IPS DF 4.7 (cell line): ENCODE data around the gene CNRIP1.
"Not testable (repeated sequence)": the region's sequence is repeated elsewhere in the genome, so short reads cannot be mapped to it uniquely, and the experiment has no call there.

Source experiments
- DNase-seq: peaks from one replicate; pipeline ENCODE4 v3.0.0-alpha.2; 2013; ENCODE audit warnings: low spot score; ENCODE audit errors: extremely low read depth

Gene CNRIP1

DNA sequence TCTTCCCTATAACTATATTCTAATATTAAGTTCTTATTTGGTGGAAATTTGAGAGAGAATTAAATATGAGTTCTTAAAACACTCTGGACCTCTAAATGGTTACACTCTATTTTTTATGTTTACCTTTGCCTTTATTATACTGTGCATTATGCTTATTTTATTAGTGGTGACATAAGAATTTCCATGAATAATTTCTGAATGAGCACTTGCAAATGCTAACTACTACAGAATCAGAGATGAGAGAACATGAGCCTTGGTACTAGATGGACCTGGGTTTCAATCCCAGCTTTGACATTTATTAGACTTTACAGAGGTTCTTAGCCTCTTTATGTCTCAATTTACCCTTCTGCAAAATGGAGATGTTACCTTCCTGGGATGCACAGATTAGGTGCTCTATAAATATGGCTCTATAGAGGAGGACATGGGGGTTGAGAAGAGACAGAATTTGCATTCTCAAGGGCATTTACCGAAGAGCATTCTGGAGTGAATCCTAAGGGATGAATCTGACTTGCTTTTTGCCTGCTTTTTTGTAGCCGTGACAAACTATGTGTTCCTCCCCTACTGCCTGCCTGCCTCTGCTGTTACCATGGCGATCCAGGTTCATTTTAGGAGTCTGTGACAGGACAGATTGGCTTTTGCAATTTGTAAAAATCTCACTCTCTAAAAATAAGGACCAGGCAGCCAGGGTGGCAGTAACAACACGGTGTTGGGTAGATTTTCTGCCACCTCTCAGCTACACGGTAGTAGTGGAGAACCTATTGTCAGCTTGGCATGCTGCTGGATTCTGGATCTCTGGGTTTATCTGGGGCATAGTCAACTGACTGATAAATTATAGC is 20.7 kb upstream of the CNRIP1 start:
- DNase-seq: no peak

DNA sequence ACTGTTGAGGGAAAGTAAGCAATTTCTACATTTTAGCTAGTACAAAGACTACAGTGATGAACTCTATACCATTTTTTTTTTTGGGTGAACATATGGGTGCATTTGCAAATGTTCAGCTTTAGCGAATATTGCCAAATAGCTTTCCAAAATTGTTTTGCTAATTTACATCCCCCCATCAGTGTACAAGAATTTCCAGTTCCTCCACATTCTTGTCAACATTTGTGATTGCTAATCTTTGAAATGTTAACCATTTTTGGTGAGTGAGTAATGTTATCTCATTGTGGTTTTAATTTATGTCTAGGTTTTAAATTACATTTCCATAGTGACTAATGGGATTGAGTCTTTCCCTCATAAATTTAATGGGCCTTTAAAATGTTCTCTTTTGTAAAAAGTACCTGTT is 16.4 kb upstream of the CNRIP1 start:
- no peak for DNase-seq

DNA sequence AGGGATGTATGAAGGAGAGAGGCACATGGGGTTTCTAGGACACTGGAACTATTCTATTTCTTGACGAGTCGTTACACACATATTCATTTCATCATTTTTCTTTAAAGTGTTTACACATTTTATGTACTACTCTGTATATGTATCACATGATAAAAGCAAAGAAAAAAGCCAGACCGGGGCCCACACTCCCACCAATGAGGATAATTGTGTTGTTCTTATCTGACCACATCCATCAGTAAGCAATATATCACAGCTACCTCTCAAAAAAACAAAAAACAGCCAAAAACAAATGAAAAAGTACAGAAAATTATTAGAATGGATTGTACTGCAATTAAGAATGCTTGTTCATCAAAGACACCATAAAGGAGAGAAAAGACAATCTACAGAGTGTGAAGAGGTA is 14.2 kb upstream of the CNRIP1 start:
- DNase-seq: no peak

DNA sequence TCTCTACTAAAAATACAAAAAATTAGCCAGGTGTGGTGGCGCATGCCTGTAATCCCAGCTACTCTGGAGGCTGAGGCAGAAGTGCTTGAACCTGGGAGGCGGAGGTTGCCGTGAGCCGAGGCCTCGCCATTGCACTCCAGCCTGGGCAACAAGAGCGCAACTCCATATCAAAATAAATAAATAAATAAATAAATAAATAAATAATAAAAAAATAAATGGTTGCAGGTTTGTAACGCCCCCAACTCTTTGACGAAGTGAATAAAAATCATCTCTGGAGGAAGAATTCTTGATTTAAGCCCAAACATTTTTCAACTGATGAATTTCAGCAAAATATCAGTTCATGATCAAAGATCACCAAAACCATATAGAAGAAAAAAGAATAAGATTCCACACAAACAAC is 13.3 kb upstream of the CNRIP1 start:
- DNase-seq: no peak

DNA sequence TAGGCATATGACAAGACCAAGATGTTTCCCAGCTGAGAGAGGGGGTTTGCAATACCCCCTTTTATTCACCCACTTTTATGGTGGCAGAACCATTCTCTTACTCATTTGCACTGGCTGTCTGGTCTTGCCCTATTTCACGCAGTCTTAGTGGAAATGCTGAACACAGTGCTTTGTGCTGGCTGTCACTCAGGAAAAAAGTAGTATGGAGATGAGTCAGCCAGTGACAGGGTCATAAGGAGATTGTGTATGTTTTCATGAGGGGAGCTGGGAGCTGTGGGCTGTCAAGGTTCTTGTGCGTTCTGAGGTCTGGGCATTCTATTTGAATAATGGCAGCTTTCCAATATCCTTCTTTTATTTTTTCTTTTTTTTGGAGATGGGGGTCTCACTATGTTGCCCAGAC is 10.9 kb upstream of the CNRIP1 start:
- no peak for DNase-seq

DNA sequence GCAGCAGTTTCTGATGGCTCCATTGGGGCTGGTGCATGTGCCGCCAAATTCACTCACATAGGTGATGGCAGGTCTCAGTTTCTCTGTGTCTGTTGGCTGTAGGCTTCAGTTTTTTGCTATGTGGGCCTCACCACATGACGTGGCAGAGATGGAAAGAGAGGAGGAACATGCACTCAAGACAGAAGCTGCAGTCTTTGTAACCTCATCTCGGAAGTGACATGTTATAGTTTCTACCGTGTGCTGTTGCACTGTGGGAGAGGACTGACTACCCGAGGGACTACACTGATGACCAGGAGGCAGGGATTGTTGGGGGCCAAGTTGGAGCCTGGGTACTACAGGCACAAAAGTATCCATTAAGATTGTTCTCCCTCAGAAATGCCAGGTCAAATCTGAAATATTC is 9.2 kb upstream of the CNRIP1 start:
- DNase-seq: no peak

DNA sequence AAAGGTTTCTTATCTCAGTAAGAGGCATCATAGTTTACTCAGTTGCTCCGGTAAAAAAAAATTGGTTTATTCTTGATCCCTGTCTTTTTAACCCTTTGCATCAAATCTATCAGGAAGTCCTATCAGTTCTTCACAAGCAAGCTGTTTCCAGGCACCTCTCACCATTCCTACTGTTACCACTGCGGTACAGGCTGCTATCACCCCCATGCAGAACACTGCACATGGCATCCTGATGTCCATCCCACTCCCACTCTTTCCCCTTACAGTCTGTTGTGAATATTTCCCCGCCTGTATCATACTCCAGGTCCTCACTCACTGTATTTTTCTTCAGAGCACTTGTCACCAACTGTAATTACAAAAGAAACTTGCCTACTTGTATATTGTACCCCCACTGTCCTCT is 5.3 kb upstream of the CNRIP1 start:
- no peak for DNase-seq

DNA sequence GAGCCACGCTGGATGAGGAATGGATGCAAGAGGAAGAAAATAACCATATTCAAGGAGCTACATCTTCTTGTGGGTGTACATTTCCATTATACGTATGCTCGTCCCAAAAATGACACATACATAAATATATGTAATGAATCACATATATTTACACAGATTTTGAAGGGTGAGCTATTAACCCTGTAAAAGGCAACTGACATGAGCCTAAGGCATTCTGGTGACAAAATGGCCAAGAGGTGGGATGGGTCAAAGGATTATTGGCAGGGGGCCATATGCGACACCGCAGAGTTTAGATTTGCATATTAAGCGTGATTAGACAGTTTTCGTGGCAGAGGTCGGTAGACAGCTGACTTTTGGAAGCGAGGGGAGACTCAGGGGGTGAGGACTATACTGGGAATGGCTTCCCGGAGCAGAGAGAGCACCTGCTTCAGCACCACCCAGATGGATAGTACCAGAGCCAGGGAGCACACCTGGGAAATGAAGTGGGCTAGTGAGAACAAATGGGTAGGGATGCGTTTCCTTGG is 431 bp upstream of the CNRIP1 start:
- no peak for DNase-seq

DNA sequence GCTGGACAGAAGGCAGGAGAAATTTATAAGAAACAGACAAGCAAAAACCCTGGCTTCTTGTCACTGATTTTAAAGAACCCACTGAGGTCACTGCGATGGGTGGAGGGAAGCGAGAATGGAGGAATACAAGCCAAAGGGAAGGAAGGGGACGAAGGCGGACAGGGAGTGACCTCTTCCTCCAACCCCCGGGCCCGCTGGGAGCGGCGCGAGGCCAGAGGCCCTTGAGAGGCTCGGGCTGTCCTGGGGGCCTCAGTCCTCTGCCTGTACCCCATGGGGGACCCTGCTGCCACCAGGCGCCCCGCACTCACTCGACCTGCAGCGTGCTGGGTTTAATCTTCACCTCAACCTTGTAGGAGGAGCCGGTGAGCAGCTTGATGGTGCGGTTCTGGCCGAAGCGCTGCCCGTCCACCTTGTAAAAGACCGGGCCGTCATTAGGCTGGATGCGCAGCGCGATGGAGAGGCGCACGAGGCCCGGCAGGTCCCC is 793 bp downstream of the CNRIP1 start:
- no peak for DNase-seq

DNA sequence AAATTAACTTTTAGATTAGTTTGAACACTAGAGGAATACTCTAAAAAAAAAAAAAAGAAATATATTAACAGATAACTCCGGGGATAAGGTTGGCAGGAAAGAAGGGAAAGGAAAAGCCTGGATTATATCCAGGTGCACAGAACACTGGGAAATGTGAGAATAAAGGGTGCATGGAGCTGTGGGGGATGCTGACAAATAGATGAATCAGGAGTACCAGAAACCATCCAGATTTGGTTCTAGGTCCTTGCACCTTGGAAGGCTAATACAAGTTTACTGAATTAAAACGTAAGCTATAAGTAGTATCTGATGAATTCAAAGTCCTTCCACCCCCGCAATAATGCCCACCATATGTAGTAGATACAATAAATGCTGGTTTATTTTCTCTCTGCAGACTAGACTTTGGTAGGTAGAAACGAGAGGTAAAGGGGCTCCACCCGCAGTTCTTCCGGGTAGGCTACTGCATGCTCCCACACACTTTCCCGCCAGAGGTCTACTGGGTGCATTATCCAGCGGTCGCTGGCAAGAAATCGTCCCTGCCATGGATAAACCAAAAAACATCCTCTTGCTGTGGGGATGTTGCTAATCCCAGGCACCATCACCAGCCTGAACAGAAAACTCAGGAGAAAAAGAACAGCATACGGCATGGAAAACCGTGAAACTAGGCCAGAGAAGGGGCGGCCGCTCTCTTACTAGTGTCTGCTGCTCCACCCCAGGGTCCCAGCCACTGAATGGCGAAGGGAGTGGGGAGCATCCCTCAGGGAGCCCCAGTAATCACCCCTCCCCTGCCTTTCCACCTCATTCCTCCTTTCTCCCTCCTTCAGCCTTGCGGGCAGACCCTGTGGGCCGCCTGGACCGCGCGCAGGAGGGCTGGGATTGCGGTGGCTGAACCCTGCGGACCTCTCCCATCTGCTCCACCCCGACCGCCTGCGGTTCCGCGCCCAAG is 1.5 kb downstream of the CNRIP1 start:
- no peak for DNase-seq

DNA sequence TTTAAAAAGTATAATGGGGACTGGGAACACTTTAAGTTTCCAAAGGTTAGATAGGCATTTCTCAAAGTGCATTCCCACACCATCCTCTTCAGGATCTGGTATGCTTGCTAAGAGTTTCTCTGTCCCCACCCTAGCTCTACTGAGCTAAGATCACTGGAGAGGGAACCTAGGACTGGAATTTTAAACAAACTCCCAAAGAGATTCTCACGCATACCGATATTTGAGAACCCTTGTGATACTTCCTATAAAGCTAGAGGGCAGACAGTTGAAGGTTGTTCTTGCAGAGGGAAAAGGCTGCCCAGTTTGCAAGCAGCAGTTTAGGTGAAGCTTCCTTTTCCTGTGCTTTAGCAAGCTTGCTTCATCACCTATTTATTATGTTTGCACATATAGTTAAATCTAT is 3.6 kb downstream of the CNRIP1 start:
- DNase-seq: no peak

DNA sequence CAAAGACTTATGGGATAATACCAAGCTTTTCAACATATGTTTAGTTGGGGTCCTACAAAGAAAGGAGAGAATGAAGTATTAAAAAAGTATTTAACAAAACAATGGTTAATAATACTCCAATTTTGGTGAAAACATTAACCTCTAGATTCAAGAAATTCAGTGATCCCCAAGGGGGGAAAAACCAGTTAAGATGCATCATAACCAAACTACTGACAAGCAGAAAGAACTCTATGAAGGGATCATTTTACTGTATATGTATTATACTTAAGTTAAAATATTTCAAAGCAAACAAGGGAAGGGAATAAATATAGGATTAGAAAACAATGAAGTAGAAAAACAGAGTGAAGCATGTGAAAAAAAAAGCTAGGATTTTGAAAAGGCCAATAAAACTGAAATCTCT is 8.7 kb downstream of the CNRIP1 start:
- no peak for DNase-seq

DNA sequence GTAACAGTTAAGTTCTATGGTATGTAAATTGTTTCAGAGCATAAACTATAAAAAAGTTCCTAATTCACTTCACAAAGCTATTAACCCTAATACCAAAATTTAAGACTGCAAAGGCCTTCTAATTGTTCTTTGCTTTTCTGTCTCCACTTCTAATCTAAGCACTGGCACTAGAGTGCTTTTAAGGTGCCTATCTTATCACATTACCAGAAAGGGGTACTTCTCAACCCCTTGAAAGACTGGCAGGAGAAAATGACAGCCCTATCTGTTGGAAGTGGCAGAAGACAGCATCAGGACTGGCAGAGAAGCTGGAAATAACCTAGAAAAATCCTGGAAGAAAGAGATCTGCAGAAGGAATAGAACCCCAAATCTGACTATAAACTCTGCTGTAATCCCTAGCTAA is 10.3 kb downstream of the CNRIP1 start:
- no peak for DNase-seq

DNA sequence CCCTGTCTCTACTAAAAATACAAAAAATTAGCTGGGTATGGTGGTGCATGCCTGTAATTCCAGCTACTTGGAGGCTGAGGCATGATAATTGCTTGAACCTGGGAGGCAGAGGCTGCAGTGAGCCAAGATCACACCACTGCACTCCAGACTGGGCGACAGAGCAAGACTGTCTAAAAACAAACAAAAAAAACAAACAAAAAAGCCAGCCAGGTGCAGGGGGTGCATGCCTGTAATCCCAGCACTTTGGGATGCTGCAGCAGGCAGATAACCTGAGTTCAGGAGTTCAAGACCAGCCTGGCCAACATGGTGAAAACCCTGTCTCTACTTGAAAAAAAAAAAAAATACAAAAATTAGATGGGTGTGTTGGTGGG is 15.9 kb downstream of the CNRIP1 start:
- not testable (repeated sequence) for DNase-seq

DNA sequence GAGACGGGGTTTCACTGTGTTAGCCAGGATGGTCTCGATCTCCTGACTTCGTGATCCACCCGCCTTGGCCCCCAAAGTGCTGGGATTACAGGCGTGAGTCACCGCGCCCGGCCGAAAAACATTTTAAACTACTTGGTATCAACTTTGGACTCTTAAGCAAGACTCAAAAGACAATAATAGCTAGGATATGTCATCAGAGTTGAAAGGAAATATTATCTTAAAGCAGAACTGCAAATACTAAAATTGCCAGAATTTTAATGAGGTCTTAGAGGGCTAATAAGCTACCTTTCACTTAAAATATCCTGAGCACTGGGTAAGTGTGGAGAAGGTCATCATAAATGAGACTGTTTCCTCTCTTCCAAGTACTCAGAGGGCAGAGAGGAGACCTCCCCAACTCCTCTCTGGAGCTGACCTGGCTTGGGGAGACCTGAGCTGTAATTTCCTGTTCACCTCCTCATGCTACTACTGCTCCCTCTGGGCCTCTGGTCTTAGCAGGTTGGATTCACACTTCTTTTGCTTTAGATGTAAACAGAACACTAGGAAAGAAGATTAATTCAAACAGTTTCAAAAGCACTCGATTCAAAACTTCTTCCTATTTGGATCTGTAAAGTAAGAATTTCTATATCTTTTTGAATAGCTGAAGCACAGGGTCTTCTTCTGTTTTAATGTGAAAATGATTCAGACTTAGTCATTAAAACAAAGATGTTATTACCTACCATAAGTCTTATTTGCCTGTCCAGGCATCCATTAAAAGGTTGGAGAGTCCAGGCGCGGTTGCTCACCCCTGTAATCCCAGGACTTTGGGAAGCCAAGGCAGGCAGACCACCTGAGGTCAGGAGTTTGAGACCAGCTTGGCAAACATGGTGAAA is 16.5 kb downstream of the CNRIP1 start:
- no peak for DNase-seq

DNA sequence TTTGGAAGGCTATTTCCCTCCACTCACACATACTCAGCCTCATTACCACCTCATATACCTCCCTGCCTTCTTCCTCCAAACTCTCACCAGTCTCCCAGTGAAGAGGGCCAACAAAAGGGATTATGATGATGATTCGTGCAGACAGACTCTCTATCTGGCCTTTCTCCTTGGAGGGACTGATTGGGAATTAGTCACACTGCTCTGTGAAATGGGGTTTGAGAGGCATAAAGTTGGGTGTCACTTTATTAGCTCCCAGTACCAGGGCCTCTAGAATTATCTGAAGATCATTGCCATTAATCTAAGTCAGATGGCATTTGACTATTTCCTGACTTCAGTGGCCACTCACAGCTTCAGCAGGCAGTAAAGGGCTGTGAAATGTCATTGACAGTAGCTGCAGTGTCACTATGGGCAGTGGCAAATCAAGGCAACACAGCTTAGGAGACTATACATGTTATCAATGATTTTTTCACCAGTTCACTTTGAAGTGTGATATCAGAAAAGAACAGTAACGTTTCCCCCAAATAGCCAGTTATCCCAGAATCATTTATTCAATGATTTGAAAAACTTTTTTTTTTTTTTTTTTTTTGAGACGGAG is 17.4 kb downstream of the CNRIP1 start:
- DNase-seq: no peak

DNA sequence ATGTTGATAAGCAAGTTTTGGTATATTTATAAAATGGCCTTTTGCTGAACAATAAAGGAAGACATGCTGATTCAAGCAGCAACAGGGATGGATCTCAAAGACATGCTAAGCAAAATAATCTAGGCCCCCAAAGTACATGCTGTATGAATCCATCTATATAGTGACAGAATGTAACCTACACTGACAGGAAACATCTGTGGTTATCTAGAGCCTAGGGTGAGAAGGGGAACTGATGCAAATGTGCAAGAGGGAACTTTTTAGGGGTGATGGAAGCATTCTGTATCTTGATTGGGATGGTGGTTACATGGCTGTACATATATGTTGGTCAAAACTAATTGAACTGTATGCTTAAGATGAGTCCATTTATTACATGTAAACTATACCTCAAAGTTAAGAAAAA is 24.2 kb downstream of the CNRIP1 start:
- no peak for DNase-seq

DNA sequence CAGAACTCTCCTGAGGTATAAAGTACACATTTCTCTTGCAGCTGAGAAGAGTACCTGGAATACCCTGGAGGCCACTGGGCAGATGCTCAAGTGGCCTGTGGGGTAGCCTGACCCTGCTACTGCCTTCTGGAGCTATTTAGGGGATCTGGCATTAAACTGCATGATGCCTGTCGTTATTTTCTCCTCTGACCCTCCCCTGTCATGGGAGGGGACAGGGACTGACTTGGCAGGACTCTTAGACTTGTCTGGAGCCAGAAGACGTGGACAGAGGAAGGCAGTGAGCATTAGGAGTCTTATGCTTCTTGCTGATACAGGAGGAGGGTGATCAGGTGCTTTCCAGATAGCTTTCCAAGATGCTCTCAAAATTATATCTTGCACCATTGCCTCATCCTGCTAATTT is 24.8 kb downstream of the CNRIP1 start:
- DNase-seq: no peak

DNA sequence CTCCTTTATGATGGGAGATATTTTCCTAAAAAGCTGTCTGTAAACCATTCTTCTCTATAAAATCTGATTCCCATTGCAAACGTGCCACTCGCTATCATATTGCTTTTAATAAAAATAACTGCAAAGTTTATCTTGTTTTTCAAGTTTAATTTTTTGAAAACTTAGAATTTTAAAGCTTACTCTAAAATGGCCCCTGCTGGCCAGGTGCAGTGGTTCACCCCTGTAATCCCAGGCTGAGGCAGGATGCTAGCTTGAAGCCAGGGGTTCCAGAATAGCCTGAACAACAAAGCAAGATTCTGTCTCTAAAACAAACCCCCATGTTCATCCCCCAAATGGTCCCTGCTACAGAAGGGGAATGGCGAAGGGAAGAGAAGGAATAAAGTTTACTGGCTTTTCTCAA is 25.6 kb downstream of the CNRIP1 start:
- DNase-seq: no peak

DNA sequence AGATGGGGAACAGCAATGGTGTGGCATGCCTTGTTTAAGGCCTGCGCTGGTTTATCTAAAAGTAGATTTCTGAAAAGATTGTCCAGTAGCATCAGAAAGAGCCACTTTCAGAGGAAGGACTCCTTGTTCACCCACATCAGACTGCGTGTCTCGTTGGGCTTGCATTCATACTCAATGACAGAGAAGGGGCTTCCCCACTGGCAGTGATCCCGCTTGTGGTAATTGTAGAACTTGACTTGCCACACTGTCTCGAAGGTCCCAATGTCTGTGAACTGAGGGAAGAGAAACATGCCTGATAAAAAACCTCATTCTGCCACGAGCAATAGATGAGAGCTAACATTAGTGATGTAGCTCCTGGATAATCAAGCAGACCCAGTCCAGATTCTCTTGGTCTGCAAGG is 26.0 kb downstream of the CNRIP1 start:
- no peak for DNase-seq

DNA sequence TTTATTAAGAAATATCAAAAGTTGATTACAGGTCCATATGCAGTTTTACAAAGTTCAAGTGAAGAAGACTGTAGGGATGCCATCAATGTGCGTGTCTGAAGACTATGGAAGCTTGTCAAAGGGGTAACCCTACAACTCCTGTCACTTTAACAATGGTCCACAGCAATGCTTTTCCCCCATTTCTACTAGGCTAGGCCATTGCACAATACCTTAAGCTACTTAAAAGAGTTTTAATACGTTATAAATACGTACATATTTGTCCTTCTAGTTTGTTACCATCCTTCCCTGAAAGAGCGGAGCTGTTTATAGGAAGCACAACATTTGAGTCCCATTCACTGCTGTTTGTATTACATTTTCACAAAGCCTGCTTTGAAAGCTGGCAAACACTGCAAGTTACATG is 26.7 kb downstream of the CNRIP1 start:
- DNase-seq: no peak
